Prostate gland (tissue), 2 donors: Measurements from ENCODE around the gene FOXP1. TPM values are rescaled to one million over a fixed set of nuclear protein-coding genes. Genes with fewer than 3 reads are reported as not detected.

Experiments used
- DNase-seq: peaks from one replicate; pipeline ENCODE4 v3.0.0-alpha.2; 2019; ENCODE audit warnings: low spot score
- H3K27ac ChIP-seq, 2 donors: fragments of 200-600 bp; sonication (generic); 2 replicates each; pipeline ENCODE4 v1.5.1; 2017 to 2019
- H3K27me3 ChIP-seq: fragments of 200-600 bp; sonication (generic); replicated peaks from 2 replicates; pipeline ENCODE4 v1.5.1; 2019; ENCODE audit not compliant: insufficient read depth
- H3K36me3 ChIP-seq, 2 donors: fragments of 200-600 bp; sonication (generic); 1 replicate in 1 of 2; 2 replicates in 1 of 2; pipeline versions ENCODE4 v1.5.1 to v1.8.1; 2017 to 2019
- H3K4me1 ChIP-seq: fragments of 200-600 bp; sonication (generic); replicated peaks from 2 replicates; pipeline ENCODE4 v1.5.1; 2019
- H3K4me3 ChIP-seq, 2 donors: fragments of 200-600 bp; sonication (generic); 2 replicates each; pipeline ENCODE4 v1.5.1; 2017 to 2019
- H3K9me3 ChIP-seq: fragments of 200-600 bp; sonication (generic); 2 replicates; pipeline ENCODE4 v1.5.1; 2017
- POLR2A ChIP-seq: fragments of 450-650 bp; IDR thresholded peaks from one replicate; pipeline ENCODE4 v1.6.1; 2016; ENCODE audit warnings: antibody characterized with exemption, mild to moderate bottlenecking
- POLR2AphosphoS5 ChIP-seq: sonication (generic); formaldehyde crosslinking; IDR thresholded peaks from one replicate; pipeline ENCODE4 v1.6.1; 2017; ENCODE audit warnings: antibody characterized with exemption
- WGBS: methylation state at CpG from one replicate; pipeline ENCODE4 v1.1.5; 2018; 5-methylcytosine and 5-hydroxymethylcytosine counted together
- intact Hi-C: fragments of 100-400 bp; cut with DNase I; formaldehyde crosslinking; loops from one replicate; pipeline ENCODE4 v1.14.2; 2022
- total RNA-seq, 2 donors: library from RNA; depleted of rRNA; stranded (reverse); fragments of >200 nt; gene quantifications; one replicate each; pipeline ENCODE4 v1.1.0, GENCODE V29; 2016
- TF ChIP-seq, protein P1 (sequence below), 4 experiments: fragments of 200-600 bp in 2 of 4; fragments of 450-650 bp in 2 of 4; sonication (generic) in 2 of 4; IDR thresholded peaks; 1 replicate in 3 of 4; 2 replicates in 1 of 4; pipeline ENCODE4 v1.5.1; 2016 to 2019; ENCODE audit warnings: antibody characterized with exemption in 4 of 4, mild to moderate bottlenecking in 2 of 4, moderate library complexity in 2 of 4

FOXP1 gene
- total RNA-seq, 2 donors from 2014 or later, result 133 to 156 TPM

DNA sequence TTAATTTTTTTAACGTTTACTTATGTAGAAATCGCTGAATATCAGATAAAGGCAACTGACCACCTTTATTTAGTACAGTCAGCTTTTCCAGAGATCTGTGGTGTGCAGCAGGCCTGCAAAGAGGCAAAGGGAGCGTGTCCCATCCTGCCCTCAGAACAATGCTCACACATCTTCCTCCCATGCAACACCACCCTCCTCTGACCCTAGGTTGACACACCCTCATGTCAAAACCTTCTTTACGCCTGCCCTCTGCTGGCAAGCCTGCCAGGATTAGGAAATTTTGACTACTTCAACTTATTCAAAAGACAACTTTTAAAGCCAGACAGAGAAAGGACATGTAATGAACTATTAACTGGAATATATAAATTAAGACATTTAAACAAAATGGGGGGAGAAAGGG, 513.7 kb downstream of the FOXP1 start:
- H3K4me1 ChIP-seq, result peaks cover 9% of the 10 kb centered on the region

DNA sequence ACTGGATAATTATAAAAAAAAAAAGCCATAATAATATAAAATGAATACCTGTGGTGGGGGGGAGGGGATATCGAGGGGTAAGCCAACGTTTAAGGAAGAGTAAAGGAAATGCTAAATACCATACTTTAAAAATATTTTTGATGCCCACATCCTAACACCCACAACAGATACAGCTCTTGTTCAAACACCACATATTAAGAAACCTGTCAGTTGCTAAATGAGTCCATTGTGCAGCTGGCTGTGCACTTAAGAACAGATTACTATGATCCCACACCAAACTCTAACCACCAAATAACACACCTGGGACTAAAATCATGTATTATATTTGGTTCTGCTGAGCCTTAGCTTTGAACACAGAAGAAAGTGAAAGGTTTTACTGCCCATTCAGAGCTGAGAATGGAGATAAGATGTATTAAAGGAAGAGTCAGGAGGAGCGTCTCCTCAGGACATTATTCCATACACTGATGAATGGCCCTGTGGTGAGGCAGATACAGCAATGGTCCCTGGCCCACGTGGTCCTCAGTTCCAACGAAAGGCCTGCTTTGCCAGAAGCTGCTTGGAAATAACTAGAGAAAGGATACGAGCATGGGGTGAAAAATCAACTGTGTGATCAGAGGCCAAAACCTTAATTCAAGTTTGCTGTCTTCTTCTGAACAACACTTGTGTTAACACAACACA, 515.4 kb downstream of the FOXP1 start:
- Histone ChIP-seq H3K27me3 (no peaks in the 10 kb centered on the region), H3K27ac (peak overlapping the region; percentile 96 to 99), H3K9me3 (no peaks in the 10 kb centered on the region), H3K4me1 (peaks cover 9% of the 10 kb centered on the region), H3K36me3 (no peaks in the 10 kb centered on the region), H3K4me3 (no peak overlapping the region)
- 47% methylated on average over 6 of the region's 6 CpGs for WGBS
- TF ChIP-seq POLR2A (no peak), POLR2AphosphoS5 (no peak)
- TF ChIP-seq, protein P1, sequence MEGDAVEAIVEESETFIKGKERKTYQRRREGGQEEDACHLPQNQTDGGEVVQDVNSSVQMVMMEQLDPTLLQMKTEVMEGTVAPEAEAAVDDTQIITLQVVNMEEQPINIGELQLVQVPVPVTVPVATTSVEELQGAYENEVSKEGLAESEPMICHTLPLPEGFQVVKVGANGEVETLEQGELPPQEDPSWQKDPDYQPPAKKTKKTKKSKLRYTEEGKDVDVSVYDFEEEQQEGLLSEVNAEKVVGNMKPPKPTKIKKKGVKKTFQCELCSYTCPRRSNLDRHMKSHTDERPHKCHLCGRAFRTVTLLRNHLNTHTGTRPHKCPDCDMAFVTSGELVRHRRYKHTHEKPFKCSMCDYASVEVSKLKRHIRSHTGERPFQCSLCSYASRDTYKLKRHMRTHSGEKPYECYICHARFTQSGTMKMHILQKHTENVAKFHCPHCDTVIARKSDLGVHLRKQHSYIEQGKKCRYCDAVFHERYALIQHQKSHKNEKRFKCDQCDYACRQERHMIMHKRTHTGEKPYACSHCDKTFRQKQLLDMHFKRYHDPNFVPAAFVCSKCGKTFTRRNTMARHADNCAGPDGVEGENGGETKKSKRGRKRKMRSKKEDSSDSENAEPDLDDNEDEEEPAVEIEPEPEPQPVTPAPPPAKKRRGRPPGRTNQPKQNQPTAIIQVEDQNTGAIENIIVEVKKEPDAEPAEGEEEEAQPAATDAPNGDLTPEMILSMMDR (IDR thresholded peaks at IDR 0.05), result no peak
- intact Hi-C loops, result loop anchor here (5.0 kb wide), 2 partner anchors 351 to 584 kb away; no protein-coding TSS in a partner anchor
- DNase-seq, result no peak

More for the DNA sequence above, 513.7 kb downstream of the FOXP1 start:
- TF ChIP-seq POLR2A (no peak), POLR2AphosphoS5 (peak; percentile 77)
- TF ChIP-seq, protein P1 (IDR thresholded peaks at IDR 0.05), result peak; percentile 18 to 69 (median 58)
- Histone ChIP-seq H3K9me3 (no peaks in the 10 kb centered on the region), H3K27ac (peak overlapping the region; percentile 59 to 96), H3K4me3 (no peak overlapping the region), H3K36me3 (no peaks in the 10 kb centered on the region), H3K27me3 (no peaks in the 10 kb centered on the region)
- DNase-seq, result peak; percentile 86
- intact Hi-C loops, result loop anchor here (5.0 kb wide), 2 partner anchors 352 to 583 kb away; no protein-coding TSS in a partner anchor
- 33% methylated on average over 4 of the region's 4 CpGs for WGBS

DNA sequence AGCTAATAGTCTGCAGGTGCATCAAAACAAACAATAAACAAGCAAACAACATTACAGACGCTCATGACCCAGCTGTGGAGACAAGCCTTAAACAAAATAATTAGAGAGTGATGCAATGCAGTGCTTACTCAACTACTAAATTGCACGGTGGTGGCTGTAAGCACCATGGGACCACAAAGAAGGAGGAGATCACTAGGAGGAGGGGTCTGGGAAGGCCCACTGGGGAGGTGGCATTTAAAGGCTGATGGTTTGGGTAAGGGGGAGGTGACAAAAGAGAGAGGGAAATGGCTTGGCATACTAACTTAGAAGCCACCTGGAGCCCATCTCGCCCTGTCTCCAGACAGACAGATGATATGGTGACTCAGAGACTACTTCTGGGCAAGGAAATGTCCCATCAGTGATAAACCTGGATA, 516.7 kb downstream of the FOXP1 start:
- Histone ChIP-seq H3K27ac (peak overlapping the region; percentile 96 to 99), H3K4me1 (peaks cover 9% of the 10 kb centered on the region), H3K27me3 (no peaks in the 10 kb centered on the region), H3K9me3 (no peaks in the 10 kb centered on the region), H3K36me3 (no peaks in the 10 kb centered on the region), H3K4me3 (no peak overlapping the region)
- 13% methylated on average over 3 of the region's 3 CpGs for WGBS
- no peak for DNase-seq
- TF ChIP-seq, protein P1 (IDR thresholded peaks at IDR 0.05), result no peak
- intact Hi-C loops, result loop anchor here (5.0 kb wide), 2 partner anchors 350 to 585 kb away; no protein-coding TSS in a partner anchor

DNA sequence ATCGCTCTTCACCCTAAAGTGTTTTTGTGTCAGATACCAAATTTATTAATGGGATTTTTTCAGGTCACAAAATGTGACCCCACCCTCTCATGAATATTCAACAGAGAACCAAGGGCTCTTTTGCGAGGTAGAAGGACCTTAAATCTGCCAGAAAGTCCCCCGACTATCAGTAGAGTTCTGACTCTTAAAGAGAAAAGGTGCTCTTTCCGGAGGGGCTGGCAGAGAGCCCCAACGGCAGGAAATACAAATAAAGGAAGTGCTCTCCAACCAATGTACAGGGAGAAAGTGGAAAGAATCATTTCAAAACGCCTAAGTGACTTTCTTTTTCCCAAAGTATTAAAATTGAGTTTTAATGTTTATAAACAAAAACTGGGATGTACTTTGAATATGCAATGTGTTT, 517.2 kb downstream of the FOXP1 start:
- peak overlapping the region; percentile 96 to 99 for H3K27ac ChIP-seq
- no peaks in the 10 kb centered on the region for H3K27me3 ChIP-seq
- no peak for DNase-seq
- no peaks in the 10 kb centered on the region for H3K9me3 ChIP-seq
- no peaks in the 10 kb centered on the region for H3K36me3 ChIP-seq
- intact Hi-C loops, result loop anchor here (5.0 kb wide), 2 partner anchors 349 to 586 kb away; no protein-coding TSS in a partner anchor
- 19% methylated on average over 6 of the region's 6 CpGs for WGBS
- TF ChIP-seq, protein P1 (IDR thresholded peaks at IDR 0.05), result no peak
- TF ChIP-seq POLR2AphosphoS5 (peak; percentile 48), POLR2A (no peak)
- peak overlapping the region in 1 of 2 donors; percentile 67 for H3K4me3 ChIP-seq
- H3K4me1 ChIP-seq, result peaks cover 9% of the 10 kb centered on the region

DNA sequence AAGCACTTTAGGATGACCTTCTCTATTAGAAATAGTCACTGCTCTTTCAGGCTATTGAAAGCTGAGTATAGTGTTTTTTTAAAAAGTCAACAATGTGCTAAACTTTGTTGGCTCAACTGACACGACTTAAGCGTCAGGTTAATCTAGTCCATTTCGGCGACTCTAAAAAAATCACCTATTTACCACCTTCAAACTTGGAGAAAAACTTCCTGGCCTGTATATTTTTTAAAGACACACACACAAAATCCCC, 517.8 kb downstream of the FOXP1 start:
- Histone ChIP-seq H3K4me1 (peaks cover 9% of the 10 kb centered on the region), H3K36me3 (no peaks in the 10 kb centered on the region), H3K27me3 (no peaks in the 10 kb centered on the region), H3K4me3 (peak overlapping the region; percentile 58 to 67), H3K27ac (peak overlapping the region; percentile 96 to 99), H3K9me3 (no peaks in the 10 kb centered on the region)
- DNase-seq, result no peak
- 18% methylated on average over 4 of the region's 4 CpGs for WGBS
- TF ChIP-seq, protein P1 (IDR thresholded peaks at IDR 0.05), result no peak
- TF ChIP-seq POLR2A, result no peak
- TF ChIP-seq POLR2AphosphoS5, result no peak
- intact Hi-C loops, result loop anchor here (2.0 to 5.0 kb wide), 4 partner anchors 63 to 587 kb away; no protein-coding TSS in a partner anchor
